Brain microvascular endothelial cell (primary cell): Measurements from ENCODE around the gene LEPR.
A peak's percentile ranks its signal among the peaks of the same experiment; 100 is the strongest.
"Not testable (repeated sequence)": the region's sequence is repeated elsewhere in the genome, so short reads cannot be mapped to it uniquely, and the experiment has no call there.

Source experiments
- DNase-seq: peaks from one replicate; pipeline ENCODE4 v3.0.0-alpha.2; 2020
- H3K27ac ChIP-seq: fragments of 250-450 bp; sonication (Bioruptor Pico); 2 replicates; pipeline ENCODE4 v1.5.1; 2020; ENCODE audit warnings: mild to moderate bottlenecking, moderate library complexity
- H3K27me3 ChIP-seq: fragments of 250-450 bp; sonication (Bioruptor Pico); replicated peaks from 2 replicates; pipeline ENCODE4 v1.5.1; 2020; ENCODE audit warnings: mild to moderate bottlenecking
- H3K36me3 ChIP-seq: fragments of 250-450 bp; sonication (Bioruptor Pico); replicated peaks from 2 replicates; pipeline ENCODE4 v1.5.1; 2020; ENCODE audit warnings: mild to moderate bottlenecking
- H3K4me3 ChIP-seq: 2 replicates; pipeline ENCODE4 v1.5.1; 2011; ENCODE audit warnings: low read depth, mild to moderate bottlenecking, control low read depth, low read length, moderate library complexity
- CTCF ChIP-seq: IDR thresholded peaks from 2 replicates; pipeline ENCODE4 v1.5.1; 2011; ENCODE audit warnings: low read depth, mild to moderate bottlenecking, moderate library complexity, low read length, control low read depth, inconsistent platforms; ENCODE audit errors: missing control alignments
- in situ Hi-C: cut with HindIII; loops from 2 replicates; pipeline ENCODE4 v1.10.0; 2017; ENCODE audit warnings: low sequenced_read_pairs, low pct_ligation_motif_present

LEPR gene

GRCh38 chr1:65458730-65459396 is 38.4 kb downstream of the LEPR start:
- no peak overlapping the region for H3K4me3 ChIP-seq
- H3K27me3 ChIP-seq: no peaks in the 10 kb centered on the region
- DNase-seq: no peak
- H3K36me3 ChIP-seq: no peaks in the 10 kb centered on the region
- in situ Hi-C loops: no loop called here
- no peak overlapping the region for H3K27ac ChIP-seq
- no peak for TF ChIP-seq CTCF

- H3K27me3 ChIP-seq: no peaks in the 10 kb centered on the region
- TF ChIP-seq CTCF: peak; percentile 81
- no peak overlapping the region for H3K4me3 ChIP-seq
- DNase-seq: no peak
- no peak overlapping the region for H3K27ac ChIP-seq
- in situ Hi-C loops: no loop called here
- no peaks in the 10 kb centered on the region for H3K36me3 ChIP-seq
Measured at GRCh38 chr1:65459397-65459768, 38.9 kb downstream of the LEPR start.

DNA sequence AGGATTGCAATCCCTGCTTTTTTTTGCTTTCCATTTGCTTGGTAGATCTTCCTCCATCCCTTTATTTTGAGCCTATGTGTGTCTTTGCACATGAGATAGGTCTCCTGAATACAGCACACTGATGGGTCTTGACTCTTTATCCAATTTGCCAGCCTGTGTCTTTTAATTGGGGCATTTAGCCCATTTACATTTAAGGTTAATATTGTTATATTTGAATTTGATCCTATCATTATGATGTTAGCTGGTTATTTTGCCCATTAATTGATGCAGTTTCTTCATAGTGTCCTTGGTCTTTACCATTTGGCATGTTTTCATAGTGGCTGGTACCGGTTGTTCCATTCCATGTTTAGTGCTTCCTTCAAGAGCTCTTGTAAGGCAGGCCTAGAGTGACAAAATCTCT is 45.4 kb downstream of the LEPR start:
- in situ Hi-C loops, H3K36me3 ChIP-seq, H3K4me3 ChIP-seq, H3K27ac ChIP-seq, DNase-seq, H3K27me3 ChIP-seq: not testable (repeated sequence)

GRCh38 chr1:65467536-65467935 is 47.1 kb downstream of the LEPR start:
- Histone ChIP-seq H3K36me3 (no peaks in the 10 kb centered on the region), H3K27me3 (no peaks in the 10 kb centered on the region), H3K27ac (peak overlapping the region; percentile 21), H3K4me3 (no peak overlapping the region)
- peak; percentile 22 for TF ChIP-seq CTCF
- peak; percentile 63 for DNase-seq
- in situ Hi-C loops: no loop called here

GRCh38 chr1:65469126-65469888 is 48.8 kb downstream of the LEPR start:
- TF ChIP-seq CTCF: no peak
- no peak for DNase-seq
- in situ Hi-C loops: no loop called here

GRCh38 chr1:65469889-65470340 is 49.4 kb downstream of the LEPR start:
- Histone ChIP-seq H3K36me3 (no peaks in the 10 kb centered on the region), H3K4me3 (no peak overlapping the region), H3K27me3 (no peaks in the 10 kb centered on the region), H3K27ac (no peak overlapping the region)
- in situ Hi-C loops: no loop called here
- TF ChIP-seq CTCF: no peak
- DNase-seq: peak; percentile 34

More at GRCh38 chr1:65469126-65469888, 48.8 kb downstream of the LEPR start:
- Histone ChIP-seq H3K27me3 (no peaks in the 10 kb centered on the region), H3K36me3 (no peaks in the 10 kb centered on the region), H3K4me3 (no peak overlapping the region), H3K27ac (no peak overlapping the region)
